ENCODE data around the gene SH2D3C. TPM values are rescaled to one million over a fixed set of nuclear protein-coding genes. Genes with fewer than 3 reads are reported as not detected.

SH2D3C gene
- total and polyA plus RNA-seq, 10 of the 15 experiments (the other 5 are each of a cell fraction or from before 2014, with no cell fraction given) = 1.2 to 23.5 (median 16.2) TPM

DNA sequence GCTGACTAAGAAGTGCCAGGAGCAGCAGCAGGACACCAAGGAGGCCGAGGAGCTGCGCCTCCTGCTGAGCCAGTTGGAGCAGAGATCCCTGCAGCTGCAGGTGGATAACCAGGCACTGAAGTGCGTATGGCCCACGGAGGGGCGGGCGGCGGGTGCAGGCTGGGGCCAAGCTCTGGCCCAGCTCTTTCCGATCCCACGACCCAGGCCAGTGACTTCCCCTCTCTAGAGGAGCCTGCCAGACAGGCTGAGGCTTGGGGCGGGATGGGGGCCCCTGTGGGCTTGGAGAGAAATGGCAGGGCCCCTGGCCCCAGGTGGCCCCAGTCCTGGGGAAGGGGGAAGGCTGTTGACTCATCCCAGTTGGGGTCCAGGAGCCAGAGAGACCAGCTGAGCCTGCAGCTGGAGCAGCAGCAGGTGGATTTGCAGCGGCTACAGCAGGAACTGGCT is 66.6 kb downstream of the SH2D3C start:
- in situ Hi-C loops (cut with MboI) (no loop called here), intact Hi-C loops (cut with micrococcal nuclease; ENCODE audit: unreplicated experiment) (no loop called here)
- SMC1A ChIA-PET (ENCODE audit: uncharacterized antibody, unreplicated experiment) = no interaction called here
- WGBS (ENCODE audit: insufficient coverage, insufficient replicate concordance, low lambda C conversion rate, missing lambda C conversion rate) = 93% methylated on average over 11 of the region's 11 CpGs
- H3K4me3 ChIP-seq = no peak overlapping the region
- CTCF ChIA-PET = interaction anchor here (1.1 kb wide), 1 partner anchor 199 kb away, joined by 3 read pairs; no protein-coding TSS in a partner anchor
- no peaks in the 10 kb centered on the region for H4K20me1 ChIP-seq (ENCODE audit: control insufficient read depth, insufficient read depth)
- H2AFZ ChIP-seq (ENCODE audit: control insufficient read depth, low read depth, low read length) = no peak overlapping the region
- H3K27ac ChIP-seq (ENCODE audit: control insufficient read depth, insufficient read depth) = no peak overlapping the region
- H3K27me3 ChIP-seq (replicated peaks in 1 of 2; ENCODE audit: control insufficient read depth in 2 of 2, insufficient read depth in 2 of 2, low read length in 1 of 2) = no peaks in the 10 kb centered on the region
- RAD21 ChIA-PET (ENCODE audit: unreplicated experiment) = no interaction called here
- no peak for FAIRE-seq
- no peak overlapping the region for H3K9ac ChIP-seq (ENCODE audit: control insufficient read depth, insufficient read depth, low read length)
- peaks cover 6% of the 10 kb centered on the region; the same call in 1 of the 2 replicates for H3K4me1 ChIP-seq (ENCODE audit: control insufficient read depth, insufficient read depth, low read length)
- DNase-seq (ENCODE audit: low read depth, low spot score) = no peak
- POLR2A ChIA-PET = no interaction called here
- BruUV-seq (replicated peaks) = no TSS peak
- no peaks in the 10 kb centered on the region for H3K79me2 ChIP-seq (ENCODE audit: control insufficient read depth, insufficient read depth, low read length)
- H3K36me3 ChIP-seq (ENCODE audit: control insufficient read depth in 2 of 2, insufficient read depth in 2 of 2, low read length in 1 of 2) = no peaks in the 10 kb centered on the region; a peak in 1 of 4 replicates
- no peaks in the 10 kb centered on the region; the same call in 2 of the 3 replicates for H3K9me3 ChIP-seq (replicated peaks; ENCODE audit: control insufficient read depth, insufficient read depth, low read length)
- no peak overlapping the region for H3K4me2 ChIP-seq (ENCODE audit: control insufficient read depth, insufficient read depth)
- ATAC-seq = no peak
- TF ChIP-seq FOXM1 (IDR thresholded peaks at IDR 0.05; ENCODE audit: low read depth, low read length) (no peak), MTA2 (IDR thresholded peaks at IDR 0.05; ENCODE audit: low read depth) (no peak), SMC3 (IDR thresholded peaks at IDR 0.05; ENCODE audit: borderline replicate concordance, low read length) (no peak), NFYB (IDR thresholded peaks at IDR 0.05; ENCODE audit: insufficient read depth, low read depth, low read length) (no peak), PRDM15 (CRISPR knock-in tag; IDR thresholded peaks at IDR 0.05) (no peak), IKZF1 (conservative IDR thresholded peaks at IDR 0.05) (no peak), SIX5 (IDR thresholded peaks at IDR 0.05; ENCODE audit: low read depth, low read length, severe bottlenecking) (no peak), NBN (IDR thresholded peaks at IDR 0.05) (no peak), BCL11A (IDR thresholded peaks at IDR 0.05; ENCODE audit: low read depth, low read length) (no peak), CBFB (IDR thresholded peaks at IDR 0.05; ENCODE audit: low read depth) (no peak), MTA3 (IDR thresholded peaks at IDR 0.05; ENCODE audit: borderline replicate concordance, low read length) (no peak)
- TF ChIP-seq, protein P1, sequence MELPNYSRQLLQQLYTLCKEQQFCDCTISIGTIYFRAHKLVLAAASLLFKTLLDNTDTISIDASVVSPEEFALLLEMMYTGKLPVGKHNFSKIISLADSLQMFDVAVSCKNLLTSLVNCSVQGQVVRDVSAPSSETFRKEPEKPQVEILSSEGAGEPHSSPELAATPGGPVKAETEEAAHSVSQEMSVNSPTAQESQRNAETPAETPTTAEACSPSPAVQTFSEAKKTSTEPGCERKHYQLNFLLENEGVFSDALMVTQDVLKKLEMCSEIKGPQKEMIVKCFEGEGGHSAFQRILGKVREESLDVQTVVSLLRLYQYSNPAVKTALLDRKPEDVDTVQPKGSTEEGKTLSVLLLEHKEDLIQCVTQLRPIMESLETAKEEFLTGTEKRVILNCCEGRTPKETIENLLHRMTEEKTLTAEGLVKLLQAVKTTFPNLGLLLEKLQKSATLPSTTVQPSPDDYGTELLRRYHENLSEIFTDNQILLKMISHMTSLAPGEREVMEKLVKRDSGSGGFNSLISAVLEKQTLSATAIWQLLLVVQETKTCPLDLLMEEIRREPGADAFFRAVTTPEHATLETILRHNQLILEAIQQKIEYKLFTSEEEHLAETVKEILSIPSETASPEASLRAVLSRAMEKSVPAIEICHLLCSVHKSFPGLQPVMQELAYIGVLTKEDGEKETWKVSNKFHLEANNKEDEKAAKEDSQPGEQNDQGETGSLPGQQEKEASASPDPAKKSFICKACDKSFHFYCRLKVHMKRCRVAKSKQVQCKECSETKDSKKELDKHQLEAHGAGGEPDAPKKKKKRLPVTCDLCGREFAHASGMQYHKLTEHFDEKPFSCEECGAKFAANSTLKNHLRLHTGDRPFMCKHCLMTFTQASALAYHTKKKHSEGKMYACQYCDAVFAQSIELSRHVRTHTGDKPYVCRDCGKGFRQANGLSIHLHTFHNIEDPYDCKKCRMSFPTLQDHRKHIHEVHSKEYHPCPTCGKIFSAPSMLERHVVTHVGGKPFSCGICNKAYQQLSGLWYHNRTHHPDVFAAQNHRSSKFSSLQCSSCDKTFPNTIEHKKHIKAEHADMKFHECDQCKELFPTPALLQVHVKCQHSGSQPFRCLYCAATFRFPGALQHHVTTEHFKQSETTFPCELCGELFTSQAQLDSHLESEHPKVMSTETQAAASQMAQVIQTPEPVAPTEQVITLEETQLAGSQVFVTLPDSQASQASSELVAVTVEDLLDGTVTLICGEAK (IDR thresholded peaks at IDR 0.05; ENCODE audit: borderline replicate concordance) = no peak
- TF ChIP-seq, protein P2, sequence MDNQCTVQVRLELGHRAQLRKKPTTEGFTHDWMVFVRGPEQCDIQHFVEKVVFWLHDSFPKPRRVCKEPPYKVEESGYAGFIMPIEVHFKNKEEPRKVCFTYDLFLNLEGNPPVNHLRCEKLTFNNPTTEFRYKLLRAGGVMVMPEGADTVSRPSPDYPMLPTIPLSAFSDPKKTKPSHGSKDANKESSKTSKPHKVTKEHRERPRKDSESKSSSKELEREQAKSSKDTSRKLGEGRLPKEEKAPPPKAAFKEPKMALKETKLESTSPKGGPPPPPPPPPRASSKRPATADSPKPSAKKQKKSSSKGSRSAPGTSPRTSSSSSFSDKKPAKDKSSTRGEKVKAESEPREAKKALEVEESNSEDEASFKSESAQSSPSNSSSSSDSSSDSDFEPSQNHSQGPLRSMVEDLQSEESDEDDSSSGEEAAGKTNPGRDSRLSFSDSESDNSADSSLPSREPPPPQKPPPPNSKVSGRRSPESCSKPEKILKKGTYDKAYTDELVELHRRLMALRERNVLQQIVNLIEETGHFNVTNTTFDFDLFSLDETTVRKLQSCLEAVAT (IDR thresholded peaks at IDR 0.05) = no peak

Data from GM12878 (cell line).